Cardiac fibroblast (primary cell): Measurements from ENCODE around the gene CXADR.

Experiments
- DNase-seq, 2 donors: peaks; one replicate each; pipeline versions ENCODE4 v3.0.0 to v3.0.0-alpha.2; 2010; ENCODE audit warnings: low read depth in 2 of 2
- H3K4me3 ChIP-seq, 2 donors: replicated peaks in 1 of 2; 1 replicate in 1 of 2; 2 replicates in 1 of 2; pipeline ENCODE4 v1.5.1; 2011; ENCODE audit warnings: low read depth in 2 of 2, low read length in 2 of 2, mild to moderate bottlenecking in 2 of 2, moderate library complexity in 1 of 2
- CTCF ChIP-seq: IDR thresholded peaks from one replicate; pipeline ENCODE4 v1.5.1; 2011; ENCODE audit warnings: low read depth, mild to moderate bottlenecking, low read length, inconsistent platforms

CXADR gene

GRCh38 chr21:17622018-17622417 lies 109.2 kb downstream of the CXADR start:
- no peak overlapping the region for H3K4me3 ChIP-seq
- no peak for TF ChIP-seq CTCF
- DNase-seq = no peak

- no peak for TF ChIP-seq CTCF
- H3K4me3 ChIP-seq = no peak overlapping the region
- DNase-seq = no peak
Observed at GRCh38 chr21:17631195-17631594, 118.4 kb downstream of the CXADR start.

- no peak overlapping the region for H3K4me3 ChIP-seq
- DNase-seq = no peak
- no peak for TF ChIP-seq CTCF
Observed at GRCh38 chr21:17636711-17637110, 123.9 kb downstream of the CXADR start.

GRCh38 chr21:17640821-17641220 lies 128.0 kb downstream of the CXADR start:
- no peak overlapping the region for H3K4me3 ChIP-seq
- DNase-seq = no peak
- no peak for TF ChIP-seq CTCF
